ENCODE measurements around the gene LRP8.

The LRP8 gene

GRCh38 chr1:53274026-53274425 lies 53.8 kb downstream of the LRP8 start:
- Histone ChIP-seq H3K27me3 (ENCODE audit: low read depth, low read length) (no peaks in the 10 kb centered on the region), H3K4me3 (ENCODE audit: low read depth in 1 of 2, low read length in 2 of 2) (no peak overlapping the region)

DNA sequence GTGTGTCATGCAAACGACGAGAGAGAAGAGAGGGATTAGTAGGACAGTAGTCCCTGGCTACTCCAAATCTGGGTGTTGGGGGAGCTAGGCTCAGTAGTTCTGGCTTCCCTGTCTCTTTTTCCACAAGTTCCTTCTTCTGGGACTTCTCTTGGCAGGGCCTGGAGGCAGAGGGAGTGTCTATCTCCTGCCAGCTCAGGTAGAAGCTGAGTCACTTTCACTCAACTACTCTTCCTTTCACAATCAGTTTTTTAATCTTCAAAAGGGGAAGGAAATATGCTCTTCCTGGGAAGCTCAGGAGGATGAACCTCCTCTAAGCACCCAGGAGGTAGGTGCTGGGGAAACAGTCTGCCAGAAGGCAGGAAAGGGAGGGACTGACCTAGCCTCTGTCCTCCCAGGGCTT lies 54.3 kb downstream of the LRP8 start:
- H3K36me3 ChIP-seq (ENCODE audit: control insufficient read depth in 1 of 2, insufficient read depth in 2 of 2, low read length in 2 of 2) = no peaks in the 10 kb centered on the region
- H3K27me3 ChIP-seq (ENCODE audit: low read depth, low read length) = no peaks in the 10 kb centered on the region
- H3K27ac ChIP-seq (ENCODE audit: low read length) = no peak overlapping the region
- H3K4me1 ChIP-seq (ENCODE audit: control insufficient read depth in 1 of 2, insufficient read depth in 2 of 2, low read length in 2 of 2) = no peaks in the 10 kb centered on the region
- no peaks in the 10 kb centered on the region for H3K9me3 ChIP-seq (ENCODE audit: control insufficient read depth in 1 of 2, low read length in 2 of 2)
- no peak overlapping the region for H3K4me3 ChIP-seq (ENCODE audit: low read depth in 1 of 2, low read length in 2 of 2)

More at GRCh38 chr1:53274026-53274425, 53.8 kb downstream of the LRP8 start:
- no peaks in the 10 kb centered on the region for H3K36me3 ChIP-seq (ENCODE audit: control insufficient read depth in 1 of 2, insufficient read depth in 2 of 2, low read length in 2 of 2)
- no peaks in the 10 kb centered on the region for H3K4me1 ChIP-seq (ENCODE audit: control insufficient read depth in 1 of 2, insufficient read depth in 2 of 2, low read length in 2 of 2)
- no peak overlapping the region for H3K27ac ChIP-seq (ENCODE audit: low read length)
- H3K9me3 ChIP-seq (ENCODE audit: control insufficient read depth in 1 of 2, low read length in 2 of 2) = no peaks in the 10 kb centered on the region

- Histone ChIP-seq H3K4me3 (ENCODE audit: low read depth in 1 of 2, low read length in 2 of 2) (no peak overlapping the region), H3K9me3 (ENCODE audit: control insufficient read depth in 1 of 2, low read length in 2 of 2) (no peaks in the 10 kb centered on the region), H3K4me1 (ENCODE audit: control insufficient read depth in 1 of 2, insufficient read depth in 2 of 2, low read length in 2 of 2) (no peaks in the 10 kb centered on the region), H3K36me3 (ENCODE audit: control insufficient read depth in 1 of 2, insufficient read depth in 2 of 2, low read length in 2 of 2) (no peaks in the 10 kb centered on the region), H3K27ac (ENCODE audit: low read length) (no peak overlapping the region), H3K27me3 (ENCODE audit: low read depth, low read length) (no peaks in the 10 kb centered on the region)
These were observed 55.5 kb downstream of the LRP8 start for GRCh38 chr1:53272349-53272748.

- Histone ChIP-seq H3K36me3 (ENCODE audit: control insufficient read depth in 1 of 2, insufficient read depth in 2 of 2, low read length in 2 of 2) (no peaks in the 10 kb centered on the region), H3K4me1 (ENCODE audit: control insufficient read depth in 1 of 2, insufficient read depth in 2 of 2, low read length in 2 of 2) (no peaks in the 10 kb centered on the region), H3K27me3 (ENCODE audit: low read depth, low read length) (no peaks in the 10 kb centered on the region), H3K27ac (ENCODE audit: low read length) (no peak overlapping the region), H3K4me3 (ENCODE audit: low read depth in 1 of 2, low read length in 2 of 2) (no peak overlapping the region), H3K9me3 (ENCODE audit: control insufficient read depth in 1 of 2, low read length in 2 of 2) (no peaks in the 10 kb centered on the region)
These were observed 56.3 kb downstream of the LRP8 start for GRCh38 chr1:53271446-53272090.

DNA sequence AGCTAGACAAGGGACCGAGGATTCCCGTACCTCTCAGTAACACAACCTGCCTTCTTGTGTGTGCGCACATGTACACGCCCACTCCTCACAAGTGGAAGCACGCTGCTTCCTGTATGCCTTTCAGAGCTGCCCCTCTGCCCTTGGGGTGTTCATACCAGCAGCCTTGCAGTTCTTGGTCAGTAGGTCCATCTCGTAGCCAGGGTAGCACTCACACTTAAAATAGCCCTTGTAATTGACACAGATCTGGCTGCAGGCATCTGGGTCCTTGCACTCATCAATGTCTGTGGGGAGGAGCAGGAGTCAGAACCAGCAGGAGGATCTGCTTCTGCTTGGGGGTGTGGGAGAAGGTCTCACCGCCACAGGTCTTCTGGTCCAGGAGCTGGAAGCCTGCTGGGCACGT lies 57.0 kb downstream of the LRP8 start:
- Histone ChIP-seq H3K27ac (ENCODE audit: low read length) (no peak overlapping the region), H3K9me3 (ENCODE audit: control insufficient read depth in 1 of 2, low read length in 2 of 2) (no peaks in the 10 kb centered on the region), H3K27me3 (ENCODE audit: low read depth, low read length) (no peaks in the 10 kb centered on the region), H3K4me3 (ENCODE audit: low read depth in 1 of 2, low read length in 2 of 2) (no peak overlapping the region), H3K4me1 (ENCODE audit: control insufficient read depth in 1 of 2, insufficient read depth in 2 of 2, low read length in 2 of 2) (no peaks in the 10 kb centered on the region), H3K36me3 (ENCODE audit: control insufficient read depth in 1 of 2, insufficient read depth in 2 of 2, low read length in 2 of 2) (no peaks in the 10 kb centered on the region)

DNA sequence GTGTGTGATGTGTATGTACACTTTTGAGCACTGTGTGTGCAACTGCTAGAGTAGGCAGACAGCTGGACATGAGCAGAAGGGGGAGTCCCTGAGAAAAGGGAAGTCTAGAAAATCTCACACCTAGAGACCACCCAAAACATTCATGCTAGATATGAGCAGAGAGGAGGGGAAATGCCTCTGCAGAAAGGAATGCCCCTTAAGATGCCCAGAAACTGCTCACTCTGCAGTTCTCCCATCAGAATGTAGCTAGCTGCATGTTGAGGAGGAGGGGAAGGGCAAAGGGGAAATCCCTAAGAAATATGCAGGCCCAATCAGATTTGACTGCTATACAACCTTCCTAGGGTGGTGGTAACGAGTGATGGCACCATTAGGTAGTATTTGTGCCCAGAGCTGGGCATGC lies 57.8 kb downstream of the LRP8 start:
- no peaks in the 10 kb centered on the region for H3K27me3 ChIP-seq (ENCODE audit: low read depth, low read length)
- H3K4me1 ChIP-seq (ENCODE audit: control insufficient read depth in 1 of 2, insufficient read depth in 2 of 2, low read length in 2 of 2) = no peaks in the 10 kb centered on the region
- no peak overlapping the region for H3K4me3 ChIP-seq (ENCODE audit: low read depth in 1 of 2, low read length in 2 of 2)
- H3K9me3 ChIP-seq (ENCODE audit: control insufficient read depth in 1 of 2, low read length in 2 of 2) = no peaks in the 10 kb centered on the region
- no peaks in the 10 kb centered on the region for H3K36me3 ChIP-seq (ENCODE audit: control insufficient read depth in 1 of 2, insufficient read depth in 2 of 2, low read length in 2 of 2)
- H3K27ac ChIP-seq (ENCODE audit: low read length) = no peak overlapping the region

GRCh38 chr1:53267761-53268160 lies 60.1 kb downstream of the LRP8 start:
- no peaks in the 10 kb centered on the region for H3K4me1 ChIP-seq (ENCODE audit: control insufficient read depth in 1 of 2, insufficient read depth in 2 of 2, low read length in 2 of 2)
- no peak overlapping the region for H3K27ac ChIP-seq (ENCODE audit: low read length)
- H3K9me3 ChIP-seq (ENCODE audit: control insufficient read depth in 1 of 2, low read length in 2 of 2) = no peaks in the 10 kb centered on the region
- no peak overlapping the region for H3K4me3 ChIP-seq (ENCODE audit: low read depth in 1 of 2, low read length in 2 of 2)
- no peaks in the 10 kb centered on the region for H3K36me3 ChIP-seq (ENCODE audit: control insufficient read depth in 1 of 2, insufficient read depth in 2 of 2, low read length in 2 of 2)
- H3K27me3 ChIP-seq (ENCODE audit: low read depth, low read length) = no peaks in the 10 kb centered on the region

DNA sequence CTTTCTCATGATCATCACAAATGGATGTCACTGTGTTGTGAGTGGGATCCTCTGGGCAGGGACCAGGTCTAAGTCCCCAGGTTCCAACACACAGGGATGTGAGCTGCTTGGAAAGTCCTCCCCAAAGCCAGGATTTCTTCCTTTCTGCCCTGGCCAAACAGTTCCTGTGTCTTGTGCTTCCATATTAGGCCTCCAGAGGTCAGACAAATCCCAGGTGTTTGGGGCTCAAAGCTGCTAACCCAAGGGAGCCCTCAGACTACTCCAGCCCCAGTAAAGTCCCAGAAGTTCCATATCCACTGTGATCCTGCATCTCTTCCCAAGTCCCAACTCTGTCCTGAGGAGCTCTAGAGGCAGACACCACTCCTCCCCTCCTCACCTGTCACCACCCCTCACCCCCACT lies 61.8 kb downstream of the LRP8 start:
- H3K4me3 ChIP-seq (ENCODE audit: low read depth in 1 of 2, low read length in 2 of 2) = no peak overlapping the region

DNA sequence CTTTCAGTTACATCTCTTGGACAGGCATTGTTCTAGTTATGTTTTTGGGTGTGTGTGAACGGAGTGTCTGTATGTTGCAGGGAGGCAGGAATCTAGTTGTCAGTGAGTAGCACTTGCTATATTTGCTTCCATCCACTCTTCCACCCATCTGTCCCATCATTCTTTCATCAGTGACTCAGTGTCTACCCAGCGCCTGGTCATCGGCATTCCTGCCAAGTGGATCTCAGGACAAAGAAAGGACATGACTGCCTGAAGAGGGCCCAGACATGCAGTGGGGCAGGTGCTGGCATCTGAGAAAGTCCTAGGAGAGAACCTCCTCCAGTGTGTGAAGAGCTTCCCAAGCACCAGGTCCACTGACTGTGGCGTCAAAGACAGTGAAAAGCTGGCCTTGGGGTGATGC lies 62.3 kb downstream of the LRP8 start:
- H3K9me3 ChIP-seq (ENCODE audit: control insufficient read depth in 1 of 2, low read length in 2 of 2) = no peaks in the 10 kb centered on the region
- H3K27ac ChIP-seq (ENCODE audit: low read length) = no peak overlapping the region
- H3K4me3 ChIP-seq (ENCODE audit: low read depth in 1 of 2, low read length in 2 of 2) = no peak overlapping the region
- H3K27me3 ChIP-seq (ENCODE audit: low read depth, low read length) = no peaks in the 10 kb centered on the region
- H3K36me3 ChIP-seq (ENCODE audit: control insufficient read depth in 1 of 2, insufficient read depth in 2 of 2, low read length in 2 of 2) = peaks cover 0 to 9% of the 10 kb centered on the region in 2 donors
- H3K4me1 ChIP-seq (ENCODE audit: control insufficient read depth in 1 of 2, insufficient read depth in 2 of 2, low read length in 2 of 2) = no peaks in the 10 kb centered on the region

More for the DNA sequence above, 61.8 kb downstream of the LRP8 start:
- no peaks in the 10 kb centered on the region for H3K4me1 ChIP-seq (ENCODE audit: control insufficient read depth in 1 of 2, insufficient read depth in 2 of 2, low read length in 2 of 2)
- H3K27me3 ChIP-seq (ENCODE audit: low read depth, low read length) = no peaks in the 10 kb centered on the region
- peaks cover 0 to 8% of the 10 kb centered on the region in 2 donors for H3K36me3 ChIP-seq (ENCODE audit: control insufficient read depth in 1 of 2, insufficient read depth in 2 of 2, low read length in 2 of 2)
- H3K9me3 ChIP-seq (ENCODE audit: control insufficient read depth in 1 of 2, low read length in 2 of 2) = no peaks in the 10 kb centered on the region
- H3K27ac ChIP-seq (ENCODE audit: low read length) = no peak overlapping the region

- Histone ChIP-seq H3K9me3 (ENCODE audit: control insufficient read depth in 1 of 2, low read length in 2 of 2) (no peaks in the 10 kb centered on the region), H3K4me1 (ENCODE audit: control insufficient read depth in 1 of 2, insufficient read depth in 2 of 2, low read length in 2 of 2) (no peaks in the 10 kb centered on the region), H3K27ac (ENCODE audit: low read length) (no peak overlapping the region), H3K4me3 (ENCODE audit: low read depth in 1 of 2, low read length in 2 of 2) (no peak overlapping the region), H3K36me3 (ENCODE audit: control insufficient read depth in 1 of 2, insufficient read depth in 2 of 2, low read length in 2 of 2) (peaks cover 0 to 9% of the 10 kb centered on the region in 2 donors), H3K27me3 (ENCODE audit: low read depth, low read length) (no peaks in the 10 kb centered on the region)
These were observed 63.8 kb downstream of the LRP8 start for GRCh38 chr1:53264048-53264447.

DNA sequence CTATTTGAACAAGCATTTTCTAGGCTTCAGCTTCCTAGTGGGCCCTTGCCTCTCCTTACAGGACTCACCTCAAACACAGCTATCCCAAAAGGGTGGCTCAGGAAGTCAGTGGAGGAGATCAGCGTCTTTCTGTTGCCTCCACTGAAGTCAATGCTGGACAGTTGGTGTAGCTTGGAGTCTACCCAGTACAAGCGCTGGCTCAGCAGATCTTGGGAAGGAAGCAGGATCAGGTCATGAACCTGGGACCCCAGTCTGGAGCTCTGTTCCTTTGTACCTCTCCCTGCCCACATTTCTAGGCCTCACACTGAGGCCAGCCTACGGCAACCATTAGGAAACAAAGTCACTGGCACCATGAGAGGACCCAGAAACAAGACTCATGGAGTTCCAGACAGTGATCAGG lies 65.9 kb downstream of the LRP8 start:
- Histone ChIP-seq H3K36me3 (ENCODE audit: control insufficient read depth in 1 of 2, insufficient read depth in 2 of 2, low read length in 2 of 2) (peaks cover 0 to 9% of the 10 kb centered on the region in 2 donors), H3K4me3 (ENCODE audit: low read depth in 1 of 2, low read length in 2 of 2) (no peak overlapping the region), H3K27ac (ENCODE audit: low read length) (no peak overlapping the region), H3K27me3 (ENCODE audit: low read depth, low read length) (no peaks in the 10 kb centered on the region), H3K4me1 (ENCODE audit: control insufficient read depth in 1 of 2, insufficient read depth in 2 of 2, low read length in 2 of 2) (no peaks in the 10 kb centered on the region), H3K9me3 (ENCODE audit: control insufficient read depth in 1 of 2, low read length in 2 of 2) (no peaks in the 10 kb centered on the region)

GRCh38 chr1:53260631-53261247 lies 67.1 kb downstream of the LRP8 start:
- no peaks in the 10 kb centered on the region for H3K27me3 ChIP-seq (ENCODE audit: low read depth, low read length)
- no peak overlapping the region for H3K4me3 ChIP-seq (ENCODE audit: low read depth in 1 of 2, low read length in 2 of 2)
- H3K9me3 ChIP-seq (ENCODE audit: control insufficient read depth in 1 of 2, low read length in 2 of 2) = no peaks in the 10 kb centered on the region
- H3K27ac ChIP-seq (ENCODE audit: low read length) = no peak overlapping the region
- H3K36me3 ChIP-seq (ENCODE audit: control insufficient read depth in 1 of 2, insufficient read depth in 2 of 2, low read length in 2 of 2) = peaks cover 0 to 9% of the 10 kb centered on the region in 2 donors
- H3K4me1 ChIP-seq (ENCODE audit: control insufficient read depth in 1 of 2, insufficient read depth in 2 of 2, low read length in 2 of 2) = no peaks in the 10 kb centered on the region

All from muscle layer of duodenum (tissue), 2 donors.